22Rv1 (cell line): ENCODE measurements around the gene CFAP43.

Source experiments
- H3K27ac ChIP-seq: fragments of 450-650 bp; 2 replicates; pipeline ENCODE4 v1.5.1; 2017
- CTCF ChIP-seq: fragments of 450-650 bp; IDR thresholded peaks from 2 replicates; pipeline ENCODE4 v1.5.1; 2017; ENCODE audit warnings: mild to moderate bottlenecking
- ZFX ChIP-seq: fragments of 450-650 bp; IDR thresholded peaks from 2 replicates; pipeline ENCODE4 v1.6.1; 2017; ENCODE audit warnings: antibody characterized with exemption, borderline replicate concordance

Gene CFAP43

DNA sequence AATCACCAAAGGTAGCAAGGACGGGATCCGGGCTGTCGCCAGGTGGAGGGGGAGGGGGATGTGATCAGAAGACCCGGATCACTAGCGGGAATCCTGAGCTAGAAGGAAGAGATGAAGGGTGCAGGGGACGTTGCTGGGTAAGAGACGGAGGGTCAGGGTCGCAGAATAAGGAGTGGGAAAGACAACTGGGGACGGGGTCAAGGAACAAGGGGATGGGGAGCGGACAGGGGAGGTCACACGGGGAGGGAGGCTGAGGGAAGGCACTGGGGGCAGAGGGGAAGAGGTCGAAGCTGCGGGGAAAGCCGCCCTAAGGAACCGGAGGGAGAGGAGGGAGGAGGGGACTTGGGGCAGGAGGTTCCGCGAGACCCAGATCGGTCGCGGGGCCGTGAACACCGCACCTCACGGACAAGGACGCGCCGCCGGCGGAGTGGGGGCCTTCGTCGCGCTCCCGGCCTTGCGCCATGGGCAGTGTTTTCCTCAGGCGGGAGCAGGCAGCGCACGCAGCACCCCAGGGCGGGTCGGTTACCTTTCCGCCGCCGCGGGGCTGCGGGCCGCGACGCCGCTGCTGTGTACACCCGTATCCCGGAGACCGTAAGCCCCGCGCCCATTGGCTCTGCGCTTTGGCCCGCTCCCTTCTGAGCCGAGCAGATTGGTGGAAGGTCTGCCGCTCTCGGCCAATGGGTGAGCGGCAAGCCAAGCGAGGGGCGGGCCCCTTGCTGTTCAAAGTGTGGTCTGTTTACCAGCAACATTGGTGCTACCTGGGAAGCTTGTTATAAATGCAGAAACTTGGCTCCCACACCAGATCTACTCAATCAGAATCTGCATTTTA is at the start of gene CFAP43:
TSS of gene CFAP43 (minus strand) at position 581 of the 829 bp plus-strand sequence. CDS start at position 463, 118 bp downstream.
- no peak for TF ChIP-seq CTCF
- TF ChIP-seq ZFX, result no peak
- H3K27ac ChIP-seq, result peak within 1 kb of the TSS; percentile 62

GRCh38 chr10:104281694-104282093 is 49.5 kb upstream of the CFAP43 start:
- no peak for TF ChIP-seq ZFX
- no peak for TF ChIP-seq CTCF
- H3K27ac ChIP-seq, result no peak overlapping the region

DNA sequence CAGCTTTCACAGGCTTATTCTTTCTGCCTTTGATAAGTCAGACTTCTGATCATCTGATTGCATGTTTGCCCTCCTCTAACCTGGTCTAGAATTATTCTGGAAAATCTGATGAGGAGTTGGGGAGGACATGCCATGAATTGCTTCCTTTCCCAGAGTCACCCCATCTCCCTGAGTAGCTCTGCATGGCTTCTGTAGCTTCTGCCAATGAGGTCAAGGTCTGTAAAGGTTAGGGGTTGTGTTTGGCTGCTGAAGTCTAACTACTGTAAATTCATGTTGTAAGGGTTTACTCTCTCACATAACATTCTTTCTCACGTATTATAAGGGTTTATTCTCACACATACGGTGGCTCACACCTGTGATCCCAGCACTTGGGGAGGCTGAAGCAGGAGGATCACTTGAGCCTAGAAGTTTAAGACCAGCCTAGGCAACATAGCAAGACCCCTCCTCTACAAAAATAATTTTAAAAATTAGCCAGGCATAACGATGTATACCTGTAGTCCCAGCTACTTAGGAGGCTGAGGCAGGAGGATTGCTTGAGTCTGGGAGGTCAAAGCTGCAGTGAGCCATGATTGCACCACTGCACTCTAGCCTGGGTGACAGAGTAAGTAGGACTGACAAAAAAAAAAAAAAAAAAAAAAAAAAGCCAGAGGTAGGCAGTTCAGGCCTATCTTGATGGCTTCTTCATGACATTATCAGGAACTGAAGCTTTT is 47.5 kb upstream of the CFAP43 start:
- TF ChIP-seq ZFX (no peak), CTCF (no peak)
- H3K27ac ChIP-seq, result no peak overlapping the region

DNA sequence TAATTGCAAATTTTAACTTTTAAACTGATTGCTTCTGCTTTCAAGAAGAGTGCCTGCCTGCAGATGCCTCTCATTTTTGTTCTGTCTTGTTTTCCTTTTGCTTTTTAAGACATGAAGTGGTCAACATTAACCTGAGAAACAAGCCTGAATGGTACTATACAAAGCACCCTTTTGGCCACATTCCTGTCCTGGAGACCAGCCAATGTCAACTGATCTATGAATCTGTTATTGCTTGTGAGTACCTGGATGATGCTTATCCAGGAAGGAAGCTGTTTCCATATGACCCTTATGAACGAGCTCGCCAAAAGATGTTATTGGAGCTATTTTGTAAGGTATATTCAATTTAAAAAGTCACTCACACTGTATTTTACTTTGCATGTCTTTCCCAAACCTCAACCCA is 45.6 kb upstream of the CFAP43 start:
- H3K27ac ChIP-seq, result no peak overlapping the region
- TF ChIP-seq CTCF (no peak), ZFX (no peak)

GRCh38 chr10:104276192-104276591 is 44.0 kb upstream of the CFAP43 start:
- no peak overlapping the region for H3K27ac ChIP-seq
- TF ChIP-seq ZFX, result no peak
- TF ChIP-seq CTCF, result no peak

- peak overlapping the region; percentile 47 for H3K27ac ChIP-seq
- TF ChIP-seq ZFX (no peak), CTCF (peak; percentile 99)
These were observed 42.9 kb upstream of the CFAP43 start for GRCh38 chr10:104274762-104275721.
